ENCODE results near the gene TBC1D12.

TBC1D12 gene

GRCh38 chr10:94397549-94398370, 4.6 kb upstream of the TBC1D12 start:
- no peak for TF ChIP-seq SIN3A (IDR thresholded peaks at IDR 0.05; ENCODE audit: borderline replicate concordance, insufficient read depth, low read length)
- no peak for TF ChIP-seq POLR2AphosphoS5 (IDR thresholded peaks at IDR 0.05; ENCODE audit: low read depth, low read length)
- no peak for TF ChIP-seq FOXP2 (optimal IDR thresholded peaks at IDR 0.05; ENCODE audit: borderline replicate concordance, extremely low read depth, extremely low read length, insufficient read depth)
- no peak for TF ChIP-seq REST (IDR thresholded peaks at IDR 0.05; ENCODE audit: insufficient read depth in 1 of 2, low read depth in 2 of 2, low read length in 2 of 2)
- no peak for TF ChIP-seq TAF1 (IDR thresholded peaks at IDR 0.05; ENCODE audit: borderline replicate concordance, insufficient read depth, low read length)

GRCh38 chr10:94398762-94399161, 3.6 kb upstream of the TBC1D12 start:
- TF ChIP-seq REST (IDR thresholded peaks at IDR 0.05; ENCODE audit: insufficient read depth in 1 of 2, low read depth in 2 of 2, low read length in 2 of 2) (no peak), TAF1 (IDR thresholded peaks at IDR 0.05; ENCODE audit: borderline replicate concordance, insufficient read depth, low read length) (no peak), SIN3A (IDR thresholded peaks at IDR 0.05; ENCODE audit: borderline replicate concordance, insufficient read depth, low read length) (no peak), FOXP2 (optimal IDR thresholded peaks at IDR 0.05; ENCODE audit: borderline replicate concordance, extremely low read depth, extremely low read length, insufficient read depth) (no peak), POLR2AphosphoS5 (IDR thresholded peaks at IDR 0.05; ENCODE audit: low read depth, low read length) (no peak)

- TF ChIP-seq FOXP2 (optimal IDR thresholded peaks at IDR 0.05; ENCODE audit: borderline replicate concordance, extremely low read depth, extremely low read length, insufficient read depth) (no peak), REST (IDR thresholded peaks at IDR 0.05; ENCODE audit: insufficient read depth in 1 of 2, low read depth in 2 of 2, low read length in 2 of 2) (no peak), TAF1 (IDR thresholded peaks at IDR 0.05; ENCODE audit: borderline replicate concordance, insufficient read depth, low read length) (no peak), POLR2AphosphoS5 (IDR thresholded peaks at IDR 0.05; ENCODE audit: low read depth, low read length) (no peak), SIN3A (IDR thresholded peaks at IDR 0.05; ENCODE audit: borderline replicate concordance, insufficient read depth, low read length) (no peak)
Observed at GRCh38 chr10:94402843-94403379, 570 bp downstream of the TBC1D12 start.

GRCh38 chr10:94403380-94404213, 1.3 kb downstream of the TBC1D12 start:
- no peak for TF ChIP-seq POLR2AphosphoS5 (IDR thresholded peaks at IDR 0.05; ENCODE audit: low read depth, low read length)
- no peak for TF ChIP-seq SIN3A (IDR thresholded peaks at IDR 0.05; ENCODE audit: borderline replicate concordance, insufficient read depth, low read length)
- TF ChIP-seq REST (IDR thresholded peaks at IDR 0.05; ENCODE audit: insufficient read depth in 1 of 2, low read depth in 2 of 2, low read length in 2 of 2), result 0 out of 4 replicates have a peak, but pooled peaks of 1 of the 2 experiments have one; percentile 18
- no peak for TF ChIP-seq FOXP2 (optimal IDR thresholded peaks at IDR 0.05; ENCODE audit: borderline replicate concordance, extremely low read depth, extremely low read length, insufficient read depth)

Data from PFSK-1 (cell line).